Natural killer cell (primary cell): ENCODE results near the gene ZBTB17. TPM values are rescaled to one million over a fixed set of nuclear protein-coding genes. Genes with fewer than 3 reads are reported as not detected.

Source experiments
- ATAC-seq, 3 donors: fragments of 150-1000 bp in 2 of 3; fragments of 200-7000 bp in 1 of 3; cut with Tn5 transposase; 1 replicate in 1 of 3; 2 replicates in 2 of 3; pipeline ENCODE4 v1.10.0; 2021; ENCODE audit warnings: mild to moderate bottlenecking in 2 of 3, moderate library complexity in 2 of 3
- DNase-seq, 2 donors: peaks; one replicate each; pipeline versions ENCODE4 v3.0.0 to v3.0.0-alpha.2; 2013 to 2021; ENCODE audit warnings: mixed read lengths in 1 of 2
- H3K27ac ChIP-seq: one replicate; pipeline ENCODE4 v1.5.1; 2013; ENCODE audit warnings: mild to moderate bottlenecking, low read length
- H3K27me3 ChIP-seq: one replicate; pipeline ENCODE4 v1.6.1; 2013; ENCODE audit warnings: low read length; ENCODE audit not compliant: control insufficient read depth, insufficient read depth
- H3K36me3 ChIP-seq: one replicate; pipeline ENCODE4 v1.6.1; 2013; ENCODE audit warnings: low read length; ENCODE audit not compliant: control insufficient read depth, insufficient read depth
- H3K4me1 ChIP-seq: one replicate; pipeline ENCODE4 v1.6.1; 2013; ENCODE audit warnings: low read length; ENCODE audit not compliant: control insufficient read depth, insufficient read depth
- H3K4me3 ChIP-seq: one replicate; pipeline ENCODE4 v1.5.1; 2013; ENCODE audit warnings: low read length
- H3K9me3 ChIP-seq: one replicate; pipeline ENCODE4 v1.6.1; 2013; ENCODE audit warnings: low read length; ENCODE audit not compliant: control insufficient read depth, insufficient read depth
- H3K27ac Mint-ChIP-seq, 2 donors: one replicate each; pipeline ENCODE4 v1.8.0; 2022; ENCODE audit warnings: mild to moderate bottlenecking in 2 of 2, mixed read lengths in 2 of 2, moderate library complexity in 1 of 2
- H3K27me3 Mint-ChIP-seq, 2 donors: one replicate each; pipeline ENCODE4 v1.8.0; 2022; ENCODE audit warnings: low read depth in 2 of 2, mixed read lengths in 2 of 2
- H3K36me3 Mint-ChIP-seq: one replicate; pipeline ENCODE4 v1.8.0; 2022; ENCODE audit warnings: mixed read lengths
- H3K4me1 Mint-ChIP-seq, 2 donors: one replicate each; pipeline ENCODE4 v1.8.0; 2022; ENCODE audit warnings: mixed read lengths in 2 of 2
- H3K4me3 Mint-ChIP-seq: one replicate; pipeline ENCODE4 v1.8.0; 2022; ENCODE audit warnings: mild to moderate bottlenecking, moderate library complexity, mixed read lengths
- H3K9me3 Mint-ChIP-seq, 2 donors: one replicate each; pipeline ENCODE4 v1.8.0; 2022; ENCODE audit warnings: mixed read lengths in 2 of 2
- CTCF ChIP-seq: fragments of 200-600 bp; IDR thresholded peaks from one replicate; pipeline ENCODE4 v1.8.0; 2022; ENCODE audit warnings: antibody characterized with exemption
- WGBS: methylation state at CpG from one replicate; pipeline ENCODE4 v1.1.7; 2013; ENCODE audit warnings: missing lambda C conversion rate; ENCODE audit not compliant: insufficient coverage; 5-methylcytosine and 5-hydroxymethylcytosine counted together
- intact Hi-C: fragments of 100-400 bp; cut with micrococcal nuclease; formaldehyde crosslinking; loops from one replicate; pipeline ENCODE4 v1.14.2; 2022
- total RNA-seq, 4 donors: library from RNA; stranded (reverse); fragments of 120-200 nt in 1 of 4; gene quantifications; one replicate each; pipeline versions ENCODE4 v1.2.3 to v1.2.4, GENCODE V29; 2013 to 2022

Gene ZBTB17
- total RNA-seq, 3 donors from 2014 or later (not counting 1 experiment from before 2014, with no cell fraction given): 86.0 to 100 (median 86.9) TPM

- Mint-ChIP-seq H3K4me1 (peaks cover 10 to 19% of the 10 kb centered on the region in 2 donors), H3K36me3 (no peaks in the 10 kb centered on the region), H3K27ac (peak overlapping the region; percentile 45 to 60), H3K9me3 (no peaks in the 10 kb centered on the region), H3K27me3 (no peaks in the 10 kb centered on the region), H3K4me3 (no peak overlapping the region)
- no peak for DNase-seq
- peaks cover 15% of the 10 kb centered on the region for H3K4me1 ChIP-seq
- H3K9me3 ChIP-seq: no peaks in the 10 kb centered on the region
- intact Hi-C loops: no loop called here
- WGBS: 89% methylated on average over 18 of the region's 18 CpGs
- no peak for TF ChIP-seq CTCF
- no peak overlapping the region for H3K4me3 ChIP-seq
- no peak for ATAC-seq
- H3K27me3 ChIP-seq: no peaks in the 10 kb centered on the region
- H3K27ac ChIP-seq: no peak overlapping the region
- H3K36me3 ChIP-seq: peaks cover 80% of the 10 kb centered on the region
Measured at GRCh38 chr1:15942661-15943327, 33.1 kb downstream of the ZBTB17 start.

GRCh38 chr1:15941899-15942660, 33.8 kb downstream of the ZBTB17 start:
- intact Hi-C loops: no loop called here
- H3K27ac ChIP-seq: no peak overlapping the region
- peaks cover 82% of the 10 kb centered on the region for H3K36me3 ChIP-seq
- no peaks in the 10 kb centered on the region for H3K27me3 Mint-ChIP-seq
- no peak overlapping the region for H3K4me3 Mint-ChIP-seq
- H3K9me3 Mint-ChIP-seq: no peaks in the 10 kb centered on the region
- WGBS: 91% methylated on average over 32 of the region's 32 CpGs
- DNase-seq (no peak), ATAC-seq (peak in 2 of 3 donors; percentile 46 to 53)
- H3K36me3 Mint-ChIP-seq: no peaks in the 10 kb centered on the region
- H3K27me3 ChIP-seq: no peaks in the 10 kb centered on the region
- no peak overlapping the region for H3K4me3 ChIP-seq
- peaks cover 8% of the 10 kb centered on the region for H3K4me1 ChIP-seq
- H3K4me1 Mint-ChIP-seq: peaks cover 6 to 16% of the 10 kb centered on the region in 2 donors
- peak overlapping the region; percentile 45 to 60 for H3K27ac Mint-ChIP-seq
- TF ChIP-seq CTCF: no peak
- H3K9me3 ChIP-seq: no peaks in the 10 kb centered on the region

- Histone ChIP-seq H3K36me3 (peaks cover 81% of the 10 kb centered on the region), H3K9me3 (no peaks in the 10 kb centered on the region), H3K4me1 (no peaks in the 10 kb centered on the region), H3K4me3 (no peak overlapping the region), H3K27me3 (no peaks in the 10 kb centered on the region), H3K27ac (no peak overlapping the region)
- 96% methylated on average over 13 of the region's 13 CpGs for whole genome bisulfite sequencing
- no peak for TF ChIP-seq CTCF
- no peak for DNase-seq
- peaks cover 2 to 10% of the 10 kb centered on the region in 2 donors for H3K4me1 Mint-ChIP-seq
- H3K27me3 Mint-ChIP-seq: no peaks in the 10 kb centered on the region
- peak overlapping the region; percentile 48 to 60 for H3K27ac Mint-ChIP-seq
- H3K36me3 Mint-ChIP-seq: no peaks in the 10 kb centered on the region
- no peak overlapping the region for H3K4me3 Mint-ChIP-seq
- intact Hi-C loops: no loop called here
- no peaks in the 10 kb centered on the region for H3K9me3 Mint-ChIP-seq
- no peak for ATAC-seq
Measured at GRCh38 chr1:15941044-15941840, 34.7 kb downstream of the ZBTB17 start.
